HepG2 (cell line): ENCODE measurements around the gene SRPK3. TPM values are rescaled to one million over a fixed set of nuclear protein-coding genes. Genes with fewer than 3 reads are reported as not detected.
A peak's percentile ranks its signal among the peaks of the same experiment; 100 is the strongest.

Experiments
- ATAC-seq: fragments of 200-7000 bp; cut with Tn5 transposase; 3 replicates; pipeline ENCODE4 v1.9.1; 2020; ENCODE audit warnings: mild to moderate bottlenecking, moderate library complexity
- BruUV-seq: library from RNA; stranded (reverse); fragments of 400-500 nt; replicated peaks from 2 replicates; lab custom pipeline; 2021; lab: Mats Ljungman, UMichigan
- CTCF ChIA-PET: fragments of 300-600 bp; formaldehyde crosslinking; extraction: SDS; loops from one replicate; lab custom pipeline; 2021; ENCODE audit warnings: low total read pairs, inconsistent platforms, low intra/inter-chr PET ratio; lab: Yijun Ruan, JAX
- POLR2A ChIA-PET: fragments of 350-600 bp; sonication (Branson Sonifier 250); formaldehyde crosslinking; loops from one replicate; lab custom pipeline; 2020; ENCODE audit warnings: antibody characterized with exemption, inconsistent platforms; lab: Yijun Ruan, JAX
- DNase-seq: peaks from one replicate; pipeline ENCODE4 v3.0.0-alpha.2; 2015; ENCODE audit warnings: low spot score
- FAIRE-seq: peaks from 3 replicates; lab custom pipeline; 2011; peaks lifted over from hg19 to GRCh38; lab: Jason Lieb, UNC
- H2AFZ ChIP-seq: one replicate; pipeline ENCODE4 v1.6.1; 2011; ENCODE audit warnings: low read length, inconsistent platforms
- H3K27ac ChIP-seq: fragments of 300-600 bp; 3 replicates; pipeline ENCODE4 v1.8.0; 2011; ENCODE audit warnings: mixed run types, mild to moderate bottlenecking, mixed read lengths, low read length, inconsistent platforms; ENCODE audit not compliant: insufficient read depth; ENCODE audit errors: extremely low read length
- H3K27me3 ChIP-seq, 2 experiments: fragments of 200-600 bp in 1 of 2; 2 replicates in 1 of 2; 3 replicates in 1 of 2; pipeline versions ENCODE4 v1.6.0 to v1.8.0; 2011; ENCODE audit warnings: low read length in 2 of 2, mild to moderate bottlenecking in 2 of 2, moderate library complexity in 2 of 2, inconsistent platforms in 1 of 2; ENCODE audit not compliant: insufficient read depth in 2 of 2, control insufficient read depth in 1 of 2
- H3K36me3 ChIP-seq, 2 experiments: fragments of 200-600 bp in 1 of 2; replicated peaks in 1 of 2; 2 replicates in 1 of 2; 3 replicates in 1 of 2; pipeline versions ENCODE4 v1.5.1 to v1.8.0; 2011; ENCODE audit warnings: low read length in 2 of 2, inconsistent platforms in 1 of 2; ENCODE audit not compliant: insufficient read depth in 2 of 2, control insufficient read depth in 1 of 2
- H3K4me1 ChIP-seq: 2 replicates; pipeline ENCODE4 v1.5.1; 2012; ENCODE audit warnings: low read length, inconsistent platforms; ENCODE audit not compliant: insufficient read depth
- H3K4me2 ChIP-seq: 2 replicates; pipeline ENCODE4 v1.6.0; 2011; ENCODE audit warnings: low read depth, low read length, inconsistent platforms
- H3K4me3 ChIP-seq, 3 experiments: fragments of 200-600 bp in 1 of 3; sonication (generic), shearing (Covaris generic) in 1 of 3; replicated peaks in 1 of 3; 2 replicates each; pipeline ENCODE4 v1.5.1; 2011 to 2016; ENCODE audit warnings: low read length in 3 of 3, inconsistent platforms in 2 of 3, low read depth in 2 of 3, mild to moderate bottlenecking in 2 of 3, control low read depth in 1 of 3, mixed read lengths in 1 of 3; ENCODE audit not compliant: insufficient read depth in 1 of 3
- H3K79me2 ChIP-seq: one replicate; pipeline ENCODE4 v1.6.1; 2011; ENCODE audit warnings: low read length, inconsistent platforms; ENCODE audit not compliant: insufficient read depth
- H3K9ac ChIP-seq: 2 replicates; pipeline ENCODE4 v1.6.0; 2011; ENCODE audit warnings: mild to moderate bottlenecking, low read depth, low read length, inconsistent platforms; ENCODE audit not compliant: insufficient read depth
- H3K9me3 ChIP-seq: 2 replicates; pipeline ENCODE4 v1.5.1; 2012; ENCODE audit warnings: mild to moderate bottlenecking, low read length
- H4K20me1 ChIP-seq: 2 replicates; pipeline ENCODE4 v1.6.0; 2011; ENCODE audit warnings: inconsistent platforms, mild to moderate bottlenecking, low read length, moderate library complexity; ENCODE audit not compliant: insufficient read depth
- CAMTA2 ChIP-seq: sonication (generic); formaldehyde crosslinking; IDR thresholded peaks from 2 replicates; pipeline ENCODE4 v1.4.0; 2020; ENCODE audit warnings: mild to moderate bottlenecking, missing genetic modification reagents, borderline replicate concordance
- ERF ChIP-seq: IDR thresholded peaks from 2 replicates; pipeline ENCODE4 v1.6.1; 2018; ENCODE audit warnings: missing biosample characterization, missing genetic modification reagents
- IRF9 ChIP-seq: sonication (generic); formaldehyde crosslinking; IDR thresholded peaks from 2 replicates; pipeline ENCODE4 v1.8.0; 2022; ENCODE audit warnings: missing genetic modification reagents, mild to moderate bottlenecking, borderline replicate concordance
- KDM3A ChIP-seq: IDR thresholded peaks from 2 replicates; pipeline ENCODE4 v1.6.1; 2018; ENCODE audit warnings: low read depth, missing compliant biosample characterization
- LRRFIP1 ChIP-seq: sonication (generic); formaldehyde crosslinking; conservative IDR thresholded peaks from 2 replicates; pipeline ENCODE4 v1.4.0; 2020; ENCODE audit warnings: missing genetic modification reagents
- NFYC ChIP-seq: IDR thresholded peaks from 2 replicates; pipeline ENCODE4 v1.6.1; 2016; ENCODE audit warnings: missing genetic modification reagents, missing compliant biosample characterization
- ZFP82 ChIP-seq: sonication (generic); formaldehyde crosslinking; IDR thresholded peaks from 2 replicates; pipeline ENCODE4 v1.5.1; 2020; ENCODE audit warnings: mild to moderate bottlenecking, missing genetic modification reagents, borderline replicate concordance
- WGBS: methylation state at CpG from one replicate; pipeline ENCODE4 v1.1.6; 2017; ENCODE audit warnings: low lambda C conversion rate; 5-methylcytosine and 5-hydroxymethylcytosine counted together
- in situ Hi-C: cut with HindIII; loops from 2 replicates; pipeline ENCODE4 v1.10.0; 2017; ENCODE audit warnings: low pct_unique_long_range_greater_than_20kb; ENCODE audit not compliant: extremely low pct_ligation_motif_present
- intact Hi-C: fragments of 100-400 bp; cut with micrococcal nuclease; formaldehyde crosslinking; loops from one replicate; pipeline ENCODE4 v1.10.0; 2022; ENCODE audit not compliant: unreplicated experiment
- polyA plus RNA-seq, 8 experiments: library from polyadenylated mRNA; depleted of rRNA in 3 of 8; stranded (reverse) in 7 of 8; unstranded in 1 of 8; fragments of >200 nt; fragmentation: Illumina TruSeq in 4 of 8; extraction: Trizol in 4 of 8; gene quantifications; 2 replicates each; pipeline versions ENCODE4 v1.2.1 to v1.2.3, GENCODE V29; 2011 to 2016; ENCODE audit warnings: low read depth in 4 of 8, missing spikeins in 1 of 8, mixed read lengths in 1 of 8; ENCODE audit not compliant: insufficient read depth in 1 of 8
- total RNA-seq, 5 experiments: library from RNA; depleted of rRNA; stranded (reverse); fragments of >200 nt; fragmentation: Illumina TruSeq; extraction: Trizol; gene quantifications; 2 replicates each; pipeline ENCODE4 v1.2.3, GENCODE V29; 2016; ENCODE audit warnings: low read depth in 1 of 5
- TF ChIP-seq, protein P1 (sequence below): IDR thresholded peaks from 2 replicates; pipeline ENCODE4 v1.4.0; 2020; ENCODE audit warnings: mild to moderate bottlenecking, missing genetic modification reagents
- TF ChIP-seq, protein P2 (sequence below): sonication (generic); formaldehyde crosslinking; IDR thresholded peaks from 2 replicates; pipeline ENCODE4 v1.5.0; 2020; ENCODE audit warnings: mild to moderate bottlenecking, missing genetic modification reagents

SRPK3 gene
- total and polyA plus RNA-seq, 2 of the 13 experiments (the other 11 are each of a cell fraction or from before 2014, with no cell fraction given) = 0.22 to 0.30 TPM

DNA sequence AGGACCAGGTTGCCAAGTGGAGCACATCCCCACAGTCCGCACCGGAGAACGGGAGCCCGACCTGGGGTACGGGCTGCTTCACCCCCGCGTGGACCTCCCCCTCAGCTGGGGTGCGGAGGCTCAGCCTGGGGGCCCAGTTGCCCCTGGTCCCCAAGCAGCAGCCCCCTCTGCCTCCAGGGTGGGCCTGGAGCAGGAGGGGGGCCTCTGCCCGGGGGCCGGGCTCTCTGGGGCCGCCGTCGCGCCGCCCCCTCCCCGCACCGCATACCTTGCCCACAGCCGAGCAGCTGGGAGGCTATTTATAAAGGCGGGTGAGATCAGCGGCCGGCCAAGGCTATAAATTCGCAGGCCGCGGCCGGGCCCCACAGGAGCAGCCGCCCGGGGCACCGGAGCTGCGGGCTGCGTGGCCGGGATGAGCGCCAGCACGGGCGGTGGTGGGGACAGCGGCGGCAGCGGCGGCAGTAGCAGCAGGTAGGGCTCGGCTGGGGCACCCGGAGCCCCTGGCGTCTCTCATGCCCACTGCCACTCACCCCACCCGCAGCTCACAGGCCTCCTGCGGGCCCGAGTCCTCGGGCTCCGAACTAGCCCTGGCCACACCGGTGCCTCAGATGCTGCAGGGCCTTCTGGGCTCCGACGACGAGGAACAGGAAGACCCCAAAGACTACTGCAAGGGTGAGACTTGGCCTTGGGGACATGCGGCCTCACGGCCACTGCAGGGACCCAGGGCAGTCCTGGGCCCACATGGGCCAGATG, at the start of gene SRPK3 (continued):
- no peak for TF ChIP-seq KDM3A
- no peak for TF ChIP-seq CAMTA2 (CRISPR knock-in tag)

DNA sequence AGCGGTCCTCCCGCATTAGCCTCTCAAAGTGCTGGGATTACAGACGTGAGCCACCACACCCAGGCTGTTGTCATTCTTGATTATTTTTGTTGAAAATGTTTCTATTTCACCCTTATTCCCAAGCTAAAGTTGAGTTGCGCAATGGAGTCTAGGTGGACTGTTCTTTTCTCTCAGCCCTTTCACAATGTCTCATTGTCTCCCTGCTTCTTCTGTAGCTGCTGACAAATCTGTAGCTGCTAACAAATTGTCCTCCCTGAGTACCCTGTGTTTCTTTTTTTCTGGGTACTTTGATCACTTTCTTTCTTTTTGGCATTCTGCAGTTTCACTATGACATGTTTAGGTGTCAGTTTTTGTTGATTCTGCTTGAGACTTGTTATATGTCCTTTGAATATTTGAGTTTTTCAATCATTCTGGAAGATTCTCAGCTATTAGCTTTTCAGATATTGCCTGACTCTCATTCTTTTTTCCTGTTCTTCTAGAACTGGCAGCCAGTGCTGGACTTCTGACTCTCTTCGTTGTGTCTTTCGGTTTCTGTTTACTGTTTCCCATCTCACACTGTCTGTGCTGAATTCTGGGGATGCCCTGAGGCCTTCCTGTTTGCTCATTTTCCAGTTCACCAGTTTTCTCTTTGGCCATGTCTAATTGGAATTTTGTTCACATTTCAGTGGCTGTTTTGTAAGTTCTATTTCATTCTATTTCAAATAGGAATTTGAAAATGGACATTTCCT, 49.6 kb upstream of the SRPK3 start:
- peak overlapping the region; percentile 18; the same call in 1 of the 2 replicates for H3K4me2 ChIP-seq
- intact Hi-C loops = no loop called here
- WGBS = 69% methylated on average over 6 of the region's 6 CpGs
- no peak overlapping the region for H2AFZ ChIP-seq
- H3K27ac ChIP-seq = no peak overlapping the region
- DNase-seq (peak; percentile 65), FAIRE-seq (peak; percentile 83), ATAC-seq (no peak)
- no peaks in the 10 kb centered on the region for H3K27me3 ChIP-seq
- POLR2A ChIA-PET = interaction anchor here (1.1 to 1.2 kb wide), 2 partner anchors 32 to 63 kb away, joined by 3 to 4 read pairs; partner anchors contain the start of genes IDH3G and SSR4
- CTCF ChIA-PET = no interaction called here
- peaks cover 21% of the 10 kb centered on the region for H4K20me1 ChIP-seq
- BruUV-seq = no TSS peak
- peaks cover 0 to 6% of the 10 kb centered on the region in 2 experiments; a peak in 1 of 5 replicates for H3K36me3 ChIP-seq
- no peaks in the 10 kb centered on the region for H3K9me3 ChIP-seq
- peaks cover 51% of the 10 kb centered on the region for H3K4me1 ChIP-seq
- peaks cover 15% of the 10 kb centered on the region for H3K79me2 ChIP-seq
- no peak overlapping the region for H3K4me3 ChIP-seq
- H3K9ac ChIP-seq = no peak overlapping the region
- in situ Hi-C loops = no loop called here
- TF ChIP-seq, protein P1, sequence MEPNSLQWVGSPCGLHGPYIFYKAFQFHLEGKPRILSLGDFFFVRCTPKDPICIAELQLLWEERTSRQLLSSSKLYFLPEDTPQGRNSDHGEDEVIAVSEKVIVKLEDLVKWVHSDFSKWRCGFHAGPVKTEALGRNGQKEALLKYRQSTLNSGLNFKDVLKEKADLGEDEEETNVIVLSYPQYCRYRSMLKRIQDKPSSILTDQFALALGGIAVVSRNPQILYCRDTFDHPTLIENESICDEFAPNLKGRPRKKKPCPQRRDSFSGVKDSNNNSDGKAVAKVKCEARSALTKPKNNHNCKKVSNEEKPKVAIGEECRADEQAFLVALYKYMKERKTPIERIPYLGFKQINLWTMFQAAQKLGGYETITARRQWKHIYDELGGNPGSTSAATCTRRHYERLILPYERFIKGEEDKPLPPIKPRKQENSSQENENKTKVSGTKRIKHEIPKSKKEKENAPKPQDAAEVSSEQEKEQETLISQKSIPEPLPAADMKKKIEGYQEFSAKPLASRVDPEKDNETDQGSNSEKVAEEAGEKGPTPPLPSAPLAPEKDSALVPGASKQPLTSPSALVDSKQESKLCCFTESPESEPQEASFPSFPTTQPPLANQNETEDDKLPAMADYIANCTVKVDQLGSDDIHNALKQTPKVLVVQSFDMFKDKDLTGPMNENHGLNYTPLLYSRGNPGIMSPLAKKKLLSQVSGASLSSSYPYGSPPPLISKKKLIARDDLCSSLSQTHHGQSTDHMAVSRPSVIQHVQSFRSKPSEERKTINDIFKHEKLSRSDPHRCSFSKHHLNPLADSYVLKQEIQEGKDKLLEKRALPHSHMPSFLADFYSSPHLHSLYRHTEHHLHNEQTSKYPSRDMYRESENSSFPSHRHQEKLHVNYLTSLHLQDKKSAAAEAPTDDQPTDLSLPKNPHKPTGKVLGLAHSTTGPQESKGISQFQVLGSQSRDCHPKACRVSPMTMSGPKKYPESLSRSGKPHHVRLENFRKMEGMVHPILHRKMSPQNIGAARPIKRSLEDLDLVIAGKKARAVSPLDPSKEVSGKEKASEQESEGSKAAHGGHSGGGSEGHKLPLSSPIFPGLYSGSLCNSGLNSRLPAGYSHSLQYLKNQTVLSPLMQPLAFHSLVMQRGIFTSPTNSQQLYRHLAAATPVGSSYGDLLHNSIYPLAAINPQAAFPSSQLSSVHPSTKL (CRISPR knock-in tag) = 0 out of 2 replicates have a peak, but pooled peaks have one; percentile 45
- TF ChIP-seq IRF9 (CRISPR knock-in tag) (no peak), NFYC (CRISPR knock-in tag) (no peak), LRRFIP1 (CRISPR knock-in tag) (no peak), ZFP82 (CRISPR knock-in tag) (peak; percentile 96), ERF (no peak)
- TF ChIP-seq, protein P2, sequence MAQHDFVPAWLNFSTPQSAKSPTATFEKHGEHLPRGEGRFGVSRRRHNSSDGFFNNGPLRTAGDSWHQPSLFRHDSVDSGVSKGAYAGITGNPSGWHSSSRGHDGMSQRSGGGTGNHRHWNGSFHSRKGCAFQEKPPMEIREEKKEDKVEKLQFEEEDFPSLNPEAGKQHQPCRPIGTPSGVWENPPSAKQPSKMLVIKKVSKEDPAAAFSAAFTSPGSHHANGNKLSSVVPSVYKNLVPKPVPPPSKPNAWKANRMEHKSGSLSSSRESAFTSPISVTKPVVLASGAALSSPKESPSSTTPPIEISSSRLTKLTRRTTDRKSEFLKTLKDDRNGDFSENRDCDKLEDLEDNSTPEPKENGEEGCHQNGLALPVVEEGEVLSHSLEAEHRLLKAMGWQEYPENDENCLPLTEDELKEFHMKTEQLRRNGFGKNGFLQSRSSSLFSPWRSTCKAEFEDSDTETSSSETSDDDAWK (CRISPR knock-in tag) = no peak
